H1 (cell line): ENCODE data around the gene CEP72. TPM values are rescaled to one million over a fixed set of nuclear protein-coding genes. Genes with fewer than 3 reads are reported as not detected.

ENCODE experiments used
- CTCF ChIA-PET: fragments of 300-600 bp; sonication (Branson Sonifier 250); formaldehyde crosslinking; loops from one replicate; lab custom pipeline; 2021; ENCODE audit not compliant: partially characterized antibody; lab: Charles Lee
- POLR2A ChIA-PET: fragments of 300-600 bp; sonication (Branson Sonifier 250); formaldehyde crosslinking; loops from one replicate; lab custom pipeline; 2021; ENCODE audit warnings: inconsistent platforms; ENCODE audit not compliant: partially characterized antibody; lab: Charles Lee
- DNase-seq, 2 experiments: peaks; one replicate each; pipeline versions ENCODE4 v3.0.0 to v3.0.0-alpha.2; 2010 to 2022; ENCODE audit warnings: low spot score in 2 of 2, low read depth in 1 of 2, mixed read lengths in 1 of 2
- FAIRE-seq: peaks from 2 replicates; lab custom pipeline; 2011; peaks lifted over from hg19 to GRCh38; lab: Jason Lieb, UNC
- H2AFZ ChIP-seq: 2 replicates; pipeline ENCODE4 v1.8.1; 2012; ENCODE audit warnings: low read length, inconsistent platforms
- H2AK5ac ChIP-seq: 2 replicates; pipeline ENCODE4 v1.6.1; 2013; ENCODE audit warnings: low read depth, low read length
- H2BK120ac ChIP-seq: replicated peaks from 2 replicates; pipeline ENCODE3; 2013; ENCODE audit warnings: low read depth, low read length, inconsistent platforms
- H2BK12ac ChIP-seq: 2 replicates; pipeline ENCODE4 v1.6.1; 2013; ENCODE audit warnings: low read depth, low read length
- H2BK15ac ChIP-seq: 2 replicates; pipeline ENCODE4 v1.6.1; 2013; ENCODE audit warnings: low read length
- H2BK20ac ChIP-seq: 2 replicates; pipeline ENCODE4 v1.6.1; 2013; ENCODE audit warnings: low read length
- H2BK5ac ChIP-seq: 2 replicates; pipeline ENCODE4 v1.6.1; 2013; ENCODE audit warnings: low read depth, low read length
- H3K14ac ChIP-seq: 2 replicates; pipeline ENCODE4 v1.6.1; 2013; ENCODE audit warnings: inconsistent platforms; ENCODE audit not compliant: insufficient read length
- H3K18ac ChIP-seq: 2 replicates; pipeline ENCODE4 v1.6.1; 2013; ENCODE audit warnings: low read length; ENCODE audit errors: extremely low read depth
- H3K23ac ChIP-seq: 2 replicates; pipeline ENCODE4 v1.6.1; 2013; ENCODE audit warnings: inconsistent platforms; ENCODE audit not compliant: insufficient read length
- H3K23me2 ChIP-seq: 2 replicates; pipeline ENCODE4 v1.6.1; 2013; ENCODE audit warnings: low read depth, low read length
- H3K27ac ChIP-seq: 2 replicates; pipeline ENCODE4 v1.6.1; 2011; ENCODE audit warnings: low read depth, low read length, inconsistent platforms
- H3K27me3 ChIP-seq, 4 experiments: replicated peaks in 1 of 4; 1 replicate in 1 of 4; 2 replicates in 3 of 4; pipeline versions ENCODE4 v1.6.1 to v1.8.1; 2011 to 2013; ENCODE audit warnings: low read length in 3 of 4, mild to moderate bottlenecking in 3 of 4, inconsistent platforms in 2 of 4, mixed read lengths in 2 of 4, moderate library complexity in 1 of 4; ENCODE audit not compliant: control insufficient read depth in 3 of 4, insufficient read depth in 3 of 4; ENCODE audit errors: extremely low read depth in 1 of 4
- H3K36me3 ChIP-seq, 4 experiments: 2 replicates each; pipeline versions ENCODE4 v1.6.1 to v1.8.1; 2011 to 2013; ENCODE audit warnings: mild to moderate bottlenecking in 4 of 4, low read length in 3 of 4, moderate library complexity in 2 of 4, control low read depth in 1 of 4, inconsistent platforms in 1 of 4; ENCODE audit not compliant: insufficient read depth in 4 of 4, control insufficient read depth in 2 of 4
- H3K4ac ChIP-seq: replicated peaks from 2 replicates; pipeline ENCODE3; 2013; ENCODE audit warnings: low read length, low read depth, mixed read lengths, inconsistent platforms; ENCODE audit not compliant: insufficient read length
- H3K4me1 ChIP-seq, 4 experiments: replicated peaks in 1 of 4; 1 replicate in 1 of 4; 2 replicates in 3 of 4; pipeline versions ENCODE4 v1.6.1 to v1.8.1; 2011 to 2013; ENCODE audit warnings: low read length in 3 of 4, inconsistent platforms in 2 of 4, mixed read lengths in 1 of 4; ENCODE audit not compliant: insufficient read depth in 4 of 4, control insufficient read depth in 3 of 4
- H3K4me2 ChIP-seq, 2 experiments: 2 replicates each; pipeline versions ENCODE4 v1.6.1 to v1.8.1; 2011 to 2013; ENCODE audit warnings: low read depth in 2 of 2, low read length in 2 of 2, control low read depth in 1 of 2, inconsistent platforms in 1 of 2, mild to moderate bottlenecking in 1 of 2; ENCODE audit not compliant: insufficient read depth in 1 of 2
- H3K4me3 ChIP-seq, 4 experiments: fragments of 200-600, 300-600 bp in 1 of 4; sonication (generic), shearing (Covaris generic), sonication (Bioruptor Twin) in 1 of 4; 2 replicates each; pipeline versions ENCODE4 v1.5.1 to v1.8.1; 2011 to 2016; ENCODE audit warnings: low read length in 4 of 4, low read depth in 3 of 4, control low read depth in 2 of 4, inconsistent platforms in 2 of 4, mild to moderate bottlenecking in 2 of 4, mixed read lengths in 1 of 4, moderate library complexity in 1 of 4; ENCODE audit not compliant: insufficient read depth in 2 of 4; ENCODE audit errors: extremely low read depth in 1 of 4
- H3K56ac ChIP-seq: replicated peaks from 2 replicates; pipeline ENCODE3; 2013; ENCODE audit warnings: low read depth, mild to moderate bottlenecking, mixed read lengths, low read length, inconsistent platforms; ENCODE audit not compliant: insufficient read length
- H3K79me1 ChIP-seq: 2 replicates; pipeline ENCODE4 v1.6.1; 2013; ENCODE audit warnings: low read depth, low read length, control low read depth
- H3K79me2 ChIP-seq, 2 experiments: 2 replicates each; pipeline versions ENCODE4 v1.6.1 to v1.8.1; 2012 to 2013; ENCODE audit warnings: low read length in 2 of 2, mild to moderate bottlenecking in 2 of 2, inconsistent platforms in 1 of 2; ENCODE audit not compliant: insufficient read depth in 2 of 2, control insufficient read depth in 1 of 2
- H3K9ac ChIP-seq, 4 experiments: replicated peaks in 1 of 4; 1 replicate in 1 of 4; 2 replicates in 3 of 4; pipeline versions ENCODE4 v1.6.1 to v1.8.1; 2011 to 2013; ENCODE audit warnings: low read depth in 3 of 4, low read length in 3 of 4, control low read depth in 2 of 4, mild to moderate bottlenecking in 2 of 4, moderate library complexity in 2 of 4, inconsistent platforms in 1 of 4; ENCODE audit errors: extremely low read depth in 1 of 4
- H3K9me3 ChIP-seq, 2 experiments: 2 replicates each; pipeline versions ENCODE4 v1.6.1 to v1.8.1; 2012 to 2013; ENCODE audit warnings: mild to moderate bottlenecking in 2 of 2, moderate library complexity in 2 of 2, control low read depth in 1 of 2, inconsistent platforms in 1 of 2, low read depth in 1 of 2, low read length in 1 of 2, mixed read lengths in 1 of 2; ENCODE audit not compliant: insufficient read depth in 2 of 2
- H4K20me1 ChIP-seq, 2 experiments: replicated peaks in 1 of 2; 2 replicates each; pipeline versions ENCODE3 to v1.8.1; 2011 to 2013; ENCODE audit warnings: inconsistent platforms in 2 of 2, low read length in 2 of 2, mild to moderate bottlenecking in 1 of 2; ENCODE audit not compliant: insufficient read depth in 2 of 2, control insufficient read depth in 1 of 2
- H4K5ac ChIP-seq: 2 replicates; pipeline ENCODE4 v1.6.1; 2013; ENCODE audit warnings: low read length, low read depth, mixed read lengths, inconsistent platforms; ENCODE audit not compliant: insufficient read length
- H4K8ac ChIP-seq: 2 replicates; pipeline ENCODE4 v1.8.0; 2013; ENCODE audit warnings: mild to moderate bottlenecking, moderate library complexity, low read length, inconsistent platforms; ENCODE audit not compliant: insufficient read depth; ENCODE audit errors: extremely low read depth
- H4K91ac ChIP-seq: replicated peaks from 2 replicates; pipeline ENCODE3; 2013; ENCODE audit warnings: low read length, mixed read lengths, inconsistent platforms; ENCODE audit not compliant: insufficient read length
- E2F6 ChIP-seq: IDR thresholded peaks from 2 replicates; pipeline ENCODE4 v1.6.1; 2012; ENCODE audit warnings: inconsistent platforms
- PHF8 ChIP-seq: fragments of 200-600 bp; sonication (generic); conservative IDR thresholded peaks from 2 replicates; pipeline ENCODE4 v1.7.1; 2012; ENCODE audit warnings: low read depth, mild to moderate bottlenecking, inconsistent platforms, low read length, moderate library complexity
- RXRA ChIP-seq: IDR thresholded peaks from 2 replicates; pipeline ENCODE4 v1.6.1; 2011; ENCODE audit warnings: low read depth, mild to moderate bottlenecking, low read length, moderate library complexity; ENCODE audit not compliant: insufficient read depth
- SP2 ChIP-seq: IDR thresholded peaks from 2 replicates; pipeline ENCODE4 v1.6.1; 2012; ENCODE audit warnings: mild to moderate bottlenecking, low read length, inconsistent platforms
- WGBS, 2 experiments: shearing (Covaris generic) in 1 of 2; methylation state at CpG; one replicate each; pipeline versions ENCODE4 v1.1.6 to v1.1.7; 2013 to 2015; ENCODE audit warnings: low lambda C conversion rate in 2 of 2, mixed read lengths in 2 of 2, inconsistent platforms in 1 of 2, low coverage in 1 of 2, missing lambda C conversion rate in 1 of 2; ENCODE audit not compliant: insufficient replicate concordance in 2 of 2, insufficient coverage in 1 of 2, insufficient read length in 1 of 2; ENCODE audit errors: extremely low coverage in 1 of 2, missing lambda C conversion rate in 1 of 2; 5-methylcytosine and 5-hydroxymethylcytosine counted together
- polyA plus RNA-seq, 7 experiments: library from polyadenylated mRNA; depleted of rRNA in 3 of 7; stranded (reverse) in 5 of 7; unstranded in 2 of 7; fragments of >200 nt in 5 of 7; fragments of 200-250 nt in 2 of 7; gene quantifications; 1 replicate in 5 of 7; 2 replicates in 1 of 7; 4 replicates in 1 of 7; pipeline versions ENCODE4 v1.2.1 to v1.2.3, GENCODE V29; 2011 to 2013; ENCODE audit warnings: missing spikeins in 2 of 7, mixed read lengths in 2 of 7
- total RNA-seq: library from RNA; stranded (reverse); fragmentation: NEBNext Ultra II Directional; extraction: Animal tissue kit (Norgen Biotek cat#: 25700); gene quantifications from 2 replicates; pipeline ENCODE4 v1.2.1, GENCODE V29; 2021

Gene CEP72
- total and polyA plus RNA-seq, 2 of the 8 experiments (the other 6 are each of a cell fraction or from before 2014, with no cell fraction given), result 13.1 to 19.6 TPM

GRCh38 chr5:610011-610743 is 2.0 kb upstream of the CEP72 start:
- H2AFZ ChIP-seq, result no peak overlapping the region
- DNase-seq (no peak), FAIRE-seq (no peak)
- H2AK5ac ChIP-seq, result no peak overlapping the region
- no peaks in the 10 kb centered on the region; the same call in 1 of the 2 replicates for H3K79me1 ChIP-seq
- no peak overlapping the region for H3K56ac ChIP-seq
- no peak overlapping the region for H4K91ac ChIP-seq
- H3K4me2 ChIP-seq, result no peak overlapping the region; a peak in 1 of 4 replicates
- peaks cover 0 to 17% of the 10 kb centered on the region in 2 experiments for H4K20me1 ChIP-seq
- no peak overlapping the region for H2BK5ac ChIP-seq
- no peak overlapping the region for H2BK12ac ChIP-seq
- 0 out of 2 replicates have a peak overlapping the region, but pooled peaks have one; percentile 32 for H2BK20ac ChIP-seq
- no peak overlapping the region for H3K27ac ChIP-seq
- H3K23me2 ChIP-seq, result peaks cover 5% of the 10 kb centered on the region; the same call in 1 of the 2 replicates
- no peak overlapping the region for H3K9ac ChIP-seq
- H2BK15ac ChIP-seq, result 0 out of 2 replicates have a peak overlapping the region, but pooled peaks have one; percentile 29
- no peaks in the 10 kb centered on the region for H3K36me3 ChIP-seq
- ChIA-PET POLR2A (no interaction called here), CTCF (no interaction called here)
- no peak overlapping the region for H2BK120ac ChIP-seq
- no peak overlapping the region for H4K8ac ChIP-seq
- H3K79me2 ChIP-seq, result peaks cover 6 to 28% of the 10 kb centered on the region in 2 experiments
- no peak for TF ChIP-seq E2F6
- TF ChIP-seq RXRA, result no peak
- no peak for TF ChIP-seq SP2
- TF ChIP-seq PHF8, result no peak
- peaks cover 0 to 2% (median 0%) of the 10 kb centered on the region in 4 experiments; a peak in 1 of 7 replicates for H3K27me3 ChIP-seq
- no peak overlapping the region for H4K5ac ChIP-seq
- no peak overlapping the region for H3K23ac ChIP-seq
- no peak overlapping the region for H3K14ac ChIP-seq
- peaks cover 0 to 2% (median under 1%) of the 10 kb centered on the region in 4 experiments; a peak in 4 of 7 replicates for H3K4me1 ChIP-seq
- no peak overlapping the region for H3K18ac ChIP-seq
- H3K4me3 ChIP-seq, result no peak overlapping the region
- WGBS, 2 experiments, result 88% methylated on average over 9 of the region's 9 CpGs; no CpG with 5 or more reads in 1 of the 2 experiments
- H3K9me3 ChIP-seq, result no peaks in the 10 kb centered on the region
- H3K4ac ChIP-seq, result no peak overlapping the region
